OCI-LY1 (cell line): ENCODE results near the gene AFDN.
"Not testable (repeated sequence)": the region's sequence is repeated elsewhere in the genome, so short reads cannot be mapped to it uniquely, and the experiment has no call there.

Source experiments
- CTCF ChIP-seq: fragments of 200-600 bp; sonication (generic), shearing (Covaris generic); IDR thresholded peaks from 2 replicates; pipeline ENCODE4 v1.5.1; 2017; ENCODE audit warnings: mild to moderate bottlenecking, antibody characterized with exemption, low read length, moderate library complexity, mixed read lengths
- EZH2 ChIP-seq: fragments of 200-600 bp; sonication (generic), shearing (Covaris generic); IDR thresholded peaks from 2 replicates; pipeline ENCODE4 v1.8.0; 2017; ENCODE audit warnings: borderline replicate concordance, mixed run types, mild to moderate bottlenecking, antibody characterized with exemption, low read length, moderate library complexity, mixed read lengths

- TF ChIP-seq CTCF, EZH2: not testable (repeated sequence)
These were observed 149.5 kb downstream of the AFDN start for GRCh38 chr6:167976116-167976657.
